Esophagus muscularis mucosa (tissue), 4 donors: ENCODE results near the gene DFFB.

Experiments used
- EP300 ChIP-seq: sonication (generic); formaldehyde crosslinking; IDR thresholded peaks from one replicate; pipeline ENCODE4 v1.6.1; 2017; ENCODE audit warnings: antibody characterized with exemption
- POLR2A ChIP-seq: fragments of 450-650 bp; IDR thresholded peaks from one replicate; pipeline ENCODE4 v1.6.1; 2017; ENCODE audit warnings: antibody characterized with exemption, moderate library complexity, mild to moderate bottlenecking, low read depth
- POLR2AphosphoS5 ChIP-seq, 2 donors: sonication (generic); formaldehyde crosslinking; IDR thresholded peaks; one replicate each; pipeline ENCODE4 v1.6.1; 2017; ENCODE audit warnings: antibody characterized with exemption in 2 of 2
- TF ChIP-seq, protein P1 (sequence below), 3 experiments: fragments of 200-600 bp in 2 of 3; fragments of 450-650 bp in 1 of 3; sonication (generic) in 2 of 3; IDR thresholded peaks; one replicate each; pipeline ENCODE4 v1.5.1; 2017 to 2019; ENCODE audit warnings: antibody characterized with exemption in 3 of 3, mild to moderate bottlenecking in 2 of 3, moderate library complexity in 1 of 3

DNA sequence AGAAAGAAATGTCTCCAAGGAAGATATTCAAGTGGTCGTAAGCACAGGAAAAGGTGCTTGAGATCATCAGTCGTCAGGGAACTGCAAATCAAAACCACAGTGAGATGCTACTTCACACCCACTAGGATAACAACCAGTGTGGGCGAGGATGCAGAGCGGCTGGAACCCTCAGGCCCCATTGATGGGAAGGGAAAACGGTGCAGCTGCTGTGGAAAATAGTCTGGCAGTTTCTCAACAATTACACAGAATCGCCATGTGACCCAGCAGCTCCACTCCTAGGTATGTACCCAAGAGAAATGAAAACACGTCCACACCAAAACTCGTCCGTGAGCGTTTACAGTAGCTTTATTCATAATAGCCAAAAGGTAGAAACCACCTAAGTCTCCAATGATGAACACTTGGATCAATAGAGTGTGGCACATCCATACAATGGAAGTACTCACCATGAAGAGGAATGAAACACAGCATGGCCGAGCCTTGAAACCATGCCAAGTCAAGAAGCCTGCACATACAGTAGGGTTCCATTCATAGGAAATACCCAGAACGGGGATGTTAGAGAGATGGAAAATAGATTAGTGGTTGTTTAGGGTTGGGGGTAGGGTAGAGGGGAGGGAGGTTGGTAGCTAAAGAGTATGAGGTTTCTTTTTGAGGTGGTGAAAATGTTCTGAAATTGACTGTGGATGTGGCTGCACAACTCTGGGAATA lies 6.1 kb downstream of the DFFB start:
- TF ChIP-seq, protein P1, sequence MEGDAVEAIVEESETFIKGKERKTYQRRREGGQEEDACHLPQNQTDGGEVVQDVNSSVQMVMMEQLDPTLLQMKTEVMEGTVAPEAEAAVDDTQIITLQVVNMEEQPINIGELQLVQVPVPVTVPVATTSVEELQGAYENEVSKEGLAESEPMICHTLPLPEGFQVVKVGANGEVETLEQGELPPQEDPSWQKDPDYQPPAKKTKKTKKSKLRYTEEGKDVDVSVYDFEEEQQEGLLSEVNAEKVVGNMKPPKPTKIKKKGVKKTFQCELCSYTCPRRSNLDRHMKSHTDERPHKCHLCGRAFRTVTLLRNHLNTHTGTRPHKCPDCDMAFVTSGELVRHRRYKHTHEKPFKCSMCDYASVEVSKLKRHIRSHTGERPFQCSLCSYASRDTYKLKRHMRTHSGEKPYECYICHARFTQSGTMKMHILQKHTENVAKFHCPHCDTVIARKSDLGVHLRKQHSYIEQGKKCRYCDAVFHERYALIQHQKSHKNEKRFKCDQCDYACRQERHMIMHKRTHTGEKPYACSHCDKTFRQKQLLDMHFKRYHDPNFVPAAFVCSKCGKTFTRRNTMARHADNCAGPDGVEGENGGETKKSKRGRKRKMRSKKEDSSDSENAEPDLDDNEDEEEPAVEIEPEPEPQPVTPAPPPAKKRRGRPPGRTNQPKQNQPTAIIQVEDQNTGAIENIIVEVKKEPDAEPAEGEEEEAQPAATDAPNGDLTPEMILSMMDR (IDR thresholded peaks at IDR 0.05), result no peak
- TF ChIP-seq POLR2A, result no peak
- no peak for TF ChIP-seq POLR2AphosphoS5 (IDR thresholded peaks at IDR 0.05)
- no peak for TF ChIP-seq EP300
